HFF-Myc (cell line): ENCODE results near the gene SNCAIP.

Source experiments
- DNase-seq: peaks from one replicate; pipeline ENCODE4 v3.0.0-alpha.2; 2011; ENCODE audit warnings: low read depth; ENCODE audit errors: extremely low read depth
- H3K4me3 ChIP-seq: replicated peaks from 2 replicates; pipeline ENCODE4 v1.5.1; 2011; ENCODE audit warnings: low read depth, mild to moderate bottlenecking, control low read depth, low read length
- TF ChIP-seq, protein P1 (sequence below): IDR thresholded peaks from 2 replicates; pipeline ENCODE4 v1.5.1; 2012; ENCODE audit warnings: mild to moderate bottlenecking, low read depth, low read length, control low read depth; ENCODE audit errors: missing control alignments

Gene SNCAIP

GRCh38 chr5:122426301-122426700 is 114.3 kb downstream of the SNCAIP start:
- no peak for DNase-seq
- no peak overlapping the region for H3K4me3 ChIP-seq
- TF ChIP-seq, protein P1, sequence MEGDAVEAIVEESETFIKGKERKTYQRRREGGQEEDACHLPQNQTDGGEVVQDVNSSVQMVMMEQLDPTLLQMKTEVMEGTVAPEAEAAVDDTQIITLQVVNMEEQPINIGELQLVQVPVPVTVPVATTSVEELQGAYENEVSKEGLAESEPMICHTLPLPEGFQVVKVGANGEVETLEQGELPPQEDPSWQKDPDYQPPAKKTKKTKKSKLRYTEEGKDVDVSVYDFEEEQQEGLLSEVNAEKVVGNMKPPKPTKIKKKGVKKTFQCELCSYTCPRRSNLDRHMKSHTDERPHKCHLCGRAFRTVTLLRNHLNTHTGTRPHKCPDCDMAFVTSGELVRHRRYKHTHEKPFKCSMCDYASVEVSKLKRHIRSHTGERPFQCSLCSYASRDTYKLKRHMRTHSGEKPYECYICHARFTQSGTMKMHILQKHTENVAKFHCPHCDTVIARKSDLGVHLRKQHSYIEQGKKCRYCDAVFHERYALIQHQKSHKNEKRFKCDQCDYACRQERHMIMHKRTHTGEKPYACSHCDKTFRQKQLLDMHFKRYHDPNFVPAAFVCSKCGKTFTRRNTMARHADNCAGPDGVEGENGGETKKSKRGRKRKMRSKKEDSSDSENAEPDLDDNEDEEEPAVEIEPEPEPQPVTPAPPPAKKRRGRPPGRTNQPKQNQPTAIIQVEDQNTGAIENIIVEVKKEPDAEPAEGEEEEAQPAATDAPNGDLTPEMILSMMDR = no peak

DNA sequence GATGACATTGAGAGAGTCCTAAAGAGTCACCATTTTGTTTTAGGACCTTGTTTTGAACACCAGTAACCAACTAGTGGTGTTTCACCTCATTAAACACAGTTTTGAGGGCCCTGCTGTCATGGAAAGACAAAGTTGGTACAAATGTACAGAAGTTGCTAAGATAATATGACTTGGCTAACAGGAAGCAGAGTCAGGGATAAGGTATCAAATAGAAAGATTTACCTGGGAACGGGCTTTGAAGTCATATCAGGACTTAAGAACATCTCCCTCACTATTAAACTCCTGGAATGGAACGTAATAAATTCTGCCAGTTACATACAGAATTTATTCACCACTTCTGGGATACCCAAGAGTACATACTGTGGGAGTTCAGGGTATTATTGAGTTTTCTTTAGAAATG is 115.6 kb downstream of the SNCAIP start:
- TF ChIP-seq, protein P1 = no peak
- no peak for DNase-seq
- H3K4me3 ChIP-seq = no peak overlapping the region

GRCh38 chr5:122429545-122430318 is 117.7 kb downstream of the SNCAIP start:
- DNase-seq = no peak
- TF ChIP-seq, protein P1 = no peak
- no peak overlapping the region for H3K4me3 ChIP-seq

DNA sequence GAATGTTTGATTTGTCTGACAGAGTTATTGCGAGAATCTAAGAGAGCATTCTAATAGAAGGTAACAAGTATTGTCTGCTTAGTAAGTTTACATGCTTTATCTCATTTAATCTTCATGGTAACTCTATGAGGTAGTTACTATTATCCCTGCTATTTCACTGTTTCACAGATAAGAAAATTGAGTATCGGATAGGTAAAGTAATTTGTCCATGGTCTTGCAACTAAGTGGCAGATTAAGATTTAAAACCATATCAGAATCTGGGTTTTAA is 118.2 kb downstream of the SNCAIP start:
- TF ChIP-seq, protein P1 = no peak
- no peak overlapping the region for H3K4me3 ChIP-seq
- DNase-seq = no peak

DNA sequence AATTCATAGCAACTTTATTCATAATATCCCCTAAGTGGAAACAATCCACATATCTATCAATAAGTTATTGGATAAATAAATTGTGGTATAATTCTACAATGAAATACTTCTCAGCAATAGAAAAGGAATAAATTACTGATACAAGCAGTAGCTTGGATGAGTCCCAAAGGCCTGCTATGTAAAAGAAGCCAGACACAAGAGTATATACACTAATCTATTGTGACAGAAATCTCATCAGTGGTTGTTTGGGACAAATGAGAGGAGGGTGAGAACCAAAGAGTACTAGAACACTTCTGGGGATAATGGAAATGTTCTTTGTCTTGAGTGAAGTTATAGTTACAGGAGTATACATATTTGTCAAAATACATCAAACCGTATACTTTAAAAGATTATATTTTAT is 119.3 kb downstream of the SNCAIP start:
- TF ChIP-seq, protein P1 = no peak
- DNase-seq = no peak
- H3K4me3 ChIP-seq = no peak overlapping the region

- TF ChIP-seq, protein P1 = no peak
- DNase-seq = no peak
- no peak overlapping the region for H3K4me3 ChIP-seq
These were observed 122.4 kb downstream of the SNCAIP start for GRCh38 chr5:122434205-122434970.
